ENCODE measurements around the gene MVK.

MVK gene

GRCh38 chr12:109568486-109568885, 5.1 kb upstream of the MVK start:
- no peak for DNase-seq

- no peak for DNase-seq
These were observed 1.7 kb upstream of the MVK start for GRCh38 chr12:109571773-109572505.

GRCh38 chr12:109572506-109572845, 1.1 kb upstream of the MVK start:
- no peak for DNase-seq

- DNase-seq, result no peak
These were observed 285 bp downstream of the MVK start for GRCh38 chr12:109573914-109574244.

- DNase-seq, result no peak
These were observed 2.1 kb downstream of the MVK start for GRCh38 chr12:109575683-109576082.

GRCh38 chr12:109577311-109577710, 3.7 kb downstream of the MVK start:
- no peak for DNase-seq

GRCh38 chr12:109578330-109578927, 4.8 kb downstream of the MVK start:
- DNase-seq, result no peak

GRCh38 chr12:109579639-109580038, 6.0 kb downstream of the MVK start:
- DNase-seq, result no peak

GRCh38 chr12:109580272-109580671, 6.7 kb downstream of the MVK start:
- DNase-seq, result no peak

GRCh38 chr12:109580684-109581333, 7.2 kb downstream of the MVK start:
- no peak for DNase-seq

GRCh38 chr12:109581334-109581691, 7.7 kb downstream of the MVK start:
- no peak for DNase-seq

GRCh38 chr12:109581856-109582255, 8.3 kb downstream of the MVK start:
- DNase-seq, result no peak

- no peak for DNase-seq
These were observed 9.0 kb downstream of the MVK start for GRCh38 chr12:109582636-109583035.

GRCh38 chr12:109583733-109584132, 10.1 kb downstream of the MVK start:
- no peak for DNase-seq

- no peak for DNase-seq
These were observed 13.0 kb downstream of the MVK start for GRCh38 chr12:109586385-109587296.

- no peak for DNase-seq
These were observed 14.3 kb downstream of the MVK start for GRCh38 chr12:109587921-109588320.

GRCh38 chr12:109588461-109589239, 15.1 kb downstream of the MVK start:
- no peak for DNase-seq

- DNase-seq, result no peak
These were observed 15.6 kb downstream of the MVK start for GRCh38 chr12:109589240-109589590.

GRCh38 chr12:109589691-109590245, 16.2 kb downstream of the MVK start:
- DNase-seq, result no peak

GRCh38 chr12:109590566-109590965, 17.0 kb downstream of the MVK start:
- no peak for DNase-seq

GRCh38 chr12:109591041-109591440, 17.4 kb downstream of the MVK start:
- no peak for DNase-seq

- no peak for DNase-seq
These were observed 18.8 kb downstream of the MVK start for GRCh38 chr12:109592195-109592904.
